ENCODE measurements around the gene PGM2.
"Not testable (repeated sequence)": the region's sequence is repeated elsewhere in the genome, so short reads cannot be mapped to it uniquely, and the experiment has no call there.

Gene PGM2

GRCh38 chr4:37818752-37819151 lies 7.7 kb upstream of the PGM2 start:
- DNase-seq, result no peak

GRCh38 chr4:37820458-37820857 lies 6.0 kb upstream of the PGM2 start:
- DNase-seq, result not testable (repeated sequence)

GRCh38 chr4:37821953-37822605 lies 4.4 kb upstream of the PGM2 start:
- DNase-seq, result no peak

- DNase-seq, result not testable (repeated sequence)
These were observed 985 bp upstream of the PGM2 start for GRCh38 chr4:37825501-37825900.

GRCh38 chr4:37825968-37826294 lies 555 bp upstream of the PGM2 start:
- no peak for DNase-seq

- no peak for DNase-seq
These were observed 672 bp downstream of the PGM2 start for GRCh38 chr4:37827030-37827685.

- no peak for DNase-seq
These were observed 1.4 kb downstream of the PGM2 start for GRCh38 chr4:37827802-37828321.

GRCh38 chr4:37828843-37829242 lies 2.4 kb downstream of the PGM2 start:
- DNase-seq, result no peak

- no peak for DNase-seq
These were observed 4.2 kb downstream of the PGM2 start for GRCh38 chr4:37830640-37831039.

GRCh38 chr4:37835031-37835430 lies 8.5 kb downstream of the PGM2 start:
- no peak for DNase-seq

GRCh38 chr4:37835806-37836205 lies 9.3 kb downstream of the PGM2 start:
- DNase-seq, result no peak

- no peak for DNase-seq
These were observed 9.8 kb downstream of the PGM2 start for GRCh38 chr4:37836274-37836673.

GRCh38 chr4:37836838-37837440 lies 10.5 kb downstream of the PGM2 start:
- no peak for DNase-seq

- no peak for DNase-seq
These were observed 11.0 kb downstream of the PGM2 start for GRCh38 chr4:37837446-37837845.

- DNase-seq, result no peak
These were observed 12.9 kb downstream of the PGM2 start for GRCh38 chr4:37839426-37839825.

- DNase-seq, result no peak
These were observed 17.7 kb downstream of the PGM2 start for GRCh38 chr4:37844204-37844603.

- no peak for DNase-seq
These were observed 18.7 kb downstream of the PGM2 start for GRCh38 chr4:37845201-37845600.

GRCh38 chr4:37847311-37847884 lies 20.9 kb downstream of the PGM2 start:
- DNase-seq, result no peak

- no peak for DNase-seq
These were observed 25.9 kb downstream of the PGM2 start for GRCh38 chr4:37852376-37852775.

- no peak for DNase-seq
These were observed 31.6 kb downstream of the PGM2 start for GRCh38 chr4:37858112-37858511.

- no peak for DNase-seq
These were observed 32.4 kb downstream of the PGM2 start for GRCh38 chr4:37858872-37859271.

GRCh38 chr4:37860266-37860665 lies 33.8 kb downstream of the PGM2 start:
- no peak for DNase-seq

- DNase-seq, result no peak
These were observed 36.5 kb downstream of the PGM2 start for GRCh38 chr4:37862961-37863360.

GRCh38 chr4:37864786-37865185 lies 38.3 kb downstream of the PGM2 start:
- DNase-seq, result no peak
